Mucosa of descending colon (tissue), 3 donors: ENCODE data around the gene EHBP1L1. TPM values are rescaled to one million over a fixed set of nuclear protein-coding genes. Genes with fewer than 3 reads are reported as not detected.

Experiments
- ATAC-seq: fragments of 200-7000 bp; cut with Tn5 transposase; one replicate; pipeline ENCODE4 v1.9.1; 2020; ENCODE audit warnings: mild to moderate bottlenecking, moderate library complexity
- DNase-seq, 3 donors: peaks; one replicate each; pipeline ENCODE4 v3.0.0-alpha.2; 2020
- H3K36me3 ChIP-seq: fragments of 200-600 bp; one replicate; pipeline ENCODE4 v1.8.0; 2021; ENCODE audit warnings: low read depth, mild to moderate bottlenecking
- H3K4me1 ChIP-seq: fragments of 200-600 bp; one replicate; pipeline ENCODE4 v1.8.0; 2021; ENCODE audit warnings: low read depth, mild to moderate bottlenecking
- H3K4me3 ChIP-seq: fragments of 200-600 bp; one replicate; pipeline ENCODE4 v1.8.0; 2021; ENCODE audit warnings: mild to moderate bottlenecking
- H3K9me3 ChIP-seq: fragments of 200-600 bp; one replicate; pipeline ENCODE4 v1.8.0; 2021; ENCODE audit warnings: mild to moderate bottlenecking
- CTCF ChIP-seq: fragments of 200-600 bp; IDR thresholded peaks from one replicate; pipeline ENCODE4 v1.8.0; 2022; ENCODE audit warnings: antibody characterized with exemption, mild to moderate bottlenecking
- intact Hi-C, 2 donors: fragments of 100-400 bp; cut with DNase I in 1 of 2; cut with micrococcal nuclease in 1 of 2; formaldehyde crosslinking; loops; one replicate each; pipeline versions ENCODE4 v1.11.0 to v1.11.1; 2022; cut with DNase I, micrococcal nuclease
- total RNA-seq, 3 donors: library from RNA; stranded (reverse); fragmentation: NEBNext Ultra II Directional in 2 of 3; extraction: Animal tissue kit (Norgen Biotek cat#: 25700) in 2 of 3; gene quantifications; one replicate each; pipeline versions ENCODE4 v1.2.1 to v1.2.4, GENCODE V29; 2021 to 2023
- donor health status: DM: no; HTN: no; CAD: no; lungs with moderate emphysema.
- donor health status: DM: no; HTN: no; CAD: no.
- donor health status: DM: no; HTN: yes; CAD: no.

Gene EHBP1L1
- total RNA-seq, 3 donors from 2014 or later, result 65.8 to 208 (median 65.9) TPM

- no peaks in the 10 kb centered on the region for H3K36me3 ChIP-seq
- peaks cover 18% of the 10 kb centered on the region for H3K4me1 ChIP-seq
- DNase-seq (no peak), ATAC-seq (no peak)
- H3K9me3 ChIP-seq, result no peaks in the 10 kb centered on the region
- H3K4me3 ChIP-seq, result no peak overlapping the region
- no peak for TF ChIP-seq CTCF
- intact Hi-C loops, result no loop called here
Observed at GRCh38 chr11:65565624-65566453, 10.0 kb upstream of the EHBP1L1 start.

GRCh38 chr11:65569164-65569972 lies 6.5 kb upstream of the EHBP1L1 start:
- no peak for TF ChIP-seq CTCF
- ATAC-seq (peak; percentile 17), DNase-seq (no peak)
- Histone ChIP-seq H3K9me3 (no peaks in the 10 kb centered on the region), H3K4me3 (peak overlapping the region; percentile 54), H3K36me3 (no peaks in the 10 kb centered on the region), H3K4me1 (peaks cover 46% of the 10 kb centered on the region)
- intact Hi-C loops, result no loop called here

- intact Hi-C loops, result no loop called here
- Histone ChIP-seq H3K36me3 (no peaks in the 10 kb centered on the region), H3K4me3 (peak within 1 kb of the TSS; percentile 54), H3K9me3 (no peaks in the 10 kb centered on the region), H3K4me1 (peaks cover 53% of the 10 kb centered on the region)
- DNase-seq, result peak; percentile 97 to 100 (median 97)
- ATAC-seq, result peak; percentile 79
- TF ChIP-seq CTCF, result peak; percentile 32
Observed at GRCh38 chr11:65569973-65570918, 5.6 kb upstream of the EHBP1L1 start, which contains the start of gene ZNRD2. Gene ZNRD2 (plus strand): TSS chr11:65570477. CDS start chr11:65570492, 15 bp downstream.

- no peaks in the 10 kb centered on the region for H3K9me3 ChIP-seq
- H3K36me3 ChIP-seq, result no peaks in the 10 kb centered on the region
- no peak for ATAC-seq
- TF ChIP-seq CTCF, result no peak
- no peak overlapping the region for H3K4me3 ChIP-seq
- H3K4me1 ChIP-seq, result peaks cover 55% of the 10 kb centered on the region
- intact Hi-C loops, result no loop called here
- DNase-seq, result no peak
Observed at GRCh38 chr11:65571420-65571819, 4.4 kb upstream of the EHBP1L1 start.

- Histone ChIP-seq H3K9me3 (no peaks in the 10 kb centered on the region), H3K36me3 (no peaks in the 10 kb centered on the region), H3K4me3 (no peak overlapping the region), H3K4me1 (peaks cover 60% of the 10 kb centered on the region)
- no peak for DNase-seq
- TF ChIP-seq CTCF, result no peak
- intact Hi-C loops, result no loop called here
- no peak for ATAC-seq
Observed at GRCh38 chr11:65571940-65572339, 3.9 kb upstream of the EHBP1L1 start.
